OCI-LY7 (cell line): ENCODE measurements around the gene BIK. TPM values are rescaled to one million over a fixed set of nuclear protein-coding genes. Genes with fewer than 3 reads are reported as not detected.
A peak's percentile ranks its signal among the peaks of the same experiment; 100 is the strongest.

Source experiments
- BruUV-seq: library from RNA; stranded (reverse); fragments of 400-500 nt; replicated peaks from 2 replicates; lab custom pipeline; 2021; lab: Mats Ljungman, UMichigan
- CTCF ChIA-PET: fragments of 300-600 bp; sonication (Branson Sonifier 250); formaldehyde crosslinking; loops from one replicate; lab custom pipeline; 2022; ENCODE audit warnings: antibody characterized with exemption; ENCODE audit not compliant: unreplicated experiment; lab: Charles Lee
- POLR2A ChIA-PET: fragments of 300-600 bp; sonication (Branson Sonifier 250); formaldehyde crosslinking; loops from one replicate; lab custom pipeline; 2022; ENCODE audit warnings: antibody characterized with exemption; lab: Charles Lee
- DNase-seq: peaks from one replicate; pipeline ENCODE4 v3.0.0-alpha.2; 2015; ENCODE audit warnings: low spot score
- H2AFZ ChIP-seq: fragments of 200-600 bp; sonication (generic), shearing (Covaris generic); 2 replicates; pipeline ENCODE4 v1.6.1; 2014; ENCODE audit warnings: mild to moderate bottlenecking, antibody characterized with exemption, low read length, moderate library complexity
- H3K27ac ChIP-seq: fragments of 200-600 bp; sonication (generic); 2 replicates; pipeline ENCODE4 v1.5.1; 2014; ENCODE audit warnings: mixed run types, low read depth, mild to moderate bottlenecking, moderate library complexity, low read length, inconsistent platforms; ENCODE audit not compliant: poor library complexity, severe bottlenecking
- H3K36me3 ChIP-seq: fragments of 200-600 bp; sonication (generic); 2 replicates; pipeline ENCODE4 v1.6.1; 2014; ENCODE audit warnings: mild to moderate bottlenecking, antibody characterized with exemption, low read length, moderate library complexity, mixed read lengths; ENCODE audit not compliant: insufficient read depth
- H3K4me1 ChIP-seq: fragments of 200-600 bp; sonication (generic); 2 replicates; pipeline ENCODE4 v1.5.1; 2014; ENCODE audit warnings: mild to moderate bottlenecking, low read length; ENCODE audit not compliant: insufficient read depth, poor library complexity, severe bottlenecking
- H3K4me2 ChIP-seq: fragments of 200-600 bp; sonication (generic); 2 replicates; pipeline ENCODE4 v1.6.1; 2014; ENCODE audit warnings: mild to moderate bottlenecking, low read length
- H3K4me3 ChIP-seq: fragments of 200-600 bp; sonication (generic); 2 replicates; pipeline ENCODE4 v1.5.1; 2014; ENCODE audit warnings: mild to moderate bottlenecking, low read depth, low read length; ENCODE audit not compliant: poor library complexity, severe bottlenecking
- H3K79me2 ChIP-seq: fragments of 200-600 bp; sonication (generic); 2 replicates; pipeline ENCODE4 v1.6.1; 2016; ENCODE audit warnings: low read depth, mild to moderate bottlenecking, low read length, moderate library complexity, mixed read lengths; ENCODE audit not compliant: insufficient read depth
- H3K9me2 ChIP-seq: fragments of 200-600 bp; sonication (generic); 2 replicates; pipeline ENCODE4 v1.6.1; 2016; ENCODE audit warnings: mild to moderate bottlenecking, low read length, mixed read lengths; ENCODE audit not compliant: insufficient read depth
- H3K9me3 ChIP-seq: fragments of 200-600 bp; sonication (generic); 2 replicates; pipeline ENCODE4 v1.6.1; 2014; ENCODE audit warnings: mild to moderate bottlenecking, mixed run types, low read length, mixed read lengths
- H4K20me1 ChIP-seq: fragments of 200-600 bp; sonication (generic); 2 replicates; pipeline ENCODE4 v1.6.1; 2014; ENCODE audit warnings: mild to moderate bottlenecking, antibody characterized with exemption, low read length, moderate library complexity, mixed read lengths; ENCODE audit not compliant: insufficient read depth
- CTCF ChIP-seq: fragments of 200-600 bp; sonication (generic); conservative IDR thresholded peaks from 2 replicates; pipeline ENCODE4 v1.5.1; 2014; ENCODE audit warnings: mild to moderate bottlenecking, antibody characterized with exemption, low read length, moderate library complexity, mixed read lengths
- EZH2phosphoT487 ChIP-seq: fragments of 200-600 bp; sonication (generic); IDR thresholded peaks from 2 replicates; pipeline ENCODE4 v1.6.1; 2018; ENCODE audit warnings: low read depth, borderline replicate concordance, mild to moderate bottlenecking, mixed run types, antibody characterized with exemption, low read length, moderate library complexity, mixed read lengths
- intact Hi-C: fragments of 100-400 bp; cut with micrococcal nuclease; formaldehyde crosslinking; loops from one replicate; pipeline ENCODE4 v1.10.0; 2022; ENCODE audit not compliant: unreplicated experiment
- total RNA-seq, 2 experiments: library from RNA; depleted of rRNA in 1 of 2; stranded (reverse); fragments of >200 nt in 1 of 2; shearing (Covaris generic) in 1 of 2; gene quantifications; 2 replicates each; pipeline ENCODE4 v1.2.3, GENCODE V29; 2014 to 2022

Gene BIK
- total RNA-seq, 2 experiments from 2014 or later: 88.4 to 143 TPM

- intact Hi-C loops: loop anchor here (2.0 to 5.0 kb wide), 2 partner anchors 22 to 232 kb away; partner anchors contain the start of genes ARFGAP3 and BIK
- Histone ChIP-seq H3K36me3 (peaks cover 4% of the 10 kb centered on the region; the same call in 1 of the 2 replicates), H3K79me2 (no peaks in the 10 kb centered on the region), H3K4me1 (peaks cover 21% of the 10 kb centered on the region), H3K9me2 (no peaks in the 10 kb centered on the region), H2AFZ (peak within 1 kb of the TSS; percentile 92), H3K4me2 (peak within 1 kb of the TSS; percentile 85), H3K4me3 (peak within 1 kb of the TSS; percentile 75), H4K20me1 (no peaks in the 10 kb centered on the region), H3K9me3 (no peaks in the 10 kb centered on the region), H3K27ac (peak within 1 kb of the TSS; percentile 48)
- no peak for TF ChIP-seq EZH2phosphoT487
- TF ChIP-seq CTCF: no peak
- ChIA-PET POLR2A (no interaction called here), CTCF (no interaction called here)
- peak; percentile 91 for DNase-seq
- TSS peak; percentile 82 for BruUV-seq
Observed at GRCh38 chr22:43088984-43089717, 21.4 kb upstream of the BIK start, which contains the start of gene TTLL1. TSS of gene TTLL1 (minus strand) at chr22:43089391. CDS start at chr22:43075586, 13,805 bp downstream.

DNA sequence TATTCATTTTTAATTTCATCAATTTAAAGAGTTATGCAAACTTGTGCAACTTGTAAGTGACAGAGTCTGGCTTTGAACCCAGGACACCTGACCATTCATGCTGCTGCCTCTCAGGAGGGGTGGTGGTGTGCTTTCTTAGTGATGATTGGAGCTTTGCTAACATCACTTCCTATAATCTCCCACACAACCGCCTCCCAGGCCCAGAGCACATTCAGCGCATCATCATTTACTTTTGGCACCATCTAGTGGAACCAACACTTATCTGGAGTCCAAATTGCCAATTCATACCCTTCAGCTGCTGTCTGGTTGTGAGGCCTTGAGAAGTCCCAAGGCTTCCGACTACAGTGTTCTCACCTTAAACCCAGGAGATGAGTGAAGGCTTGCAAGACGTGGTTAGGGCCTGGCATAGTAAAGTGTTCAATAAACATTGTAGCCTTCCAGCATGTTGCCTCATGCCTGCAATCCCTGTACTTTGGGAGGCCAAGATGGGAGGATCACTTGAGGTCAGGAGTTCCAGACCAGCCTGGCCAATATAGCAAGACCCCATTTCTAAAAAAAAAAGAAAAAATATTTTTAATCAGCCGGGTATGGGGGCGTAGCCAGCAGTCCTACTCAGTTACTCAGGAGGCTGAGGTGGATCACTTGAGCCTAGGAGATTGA, 20.3 kb upstream of the BIK start:
- ChIA-PET POLR2A (interaction anchor here (0.7 kb wide), 1 partner anchor 358 kb away, joined by 3 read pairs; no protein-coding TSS in a partner anchor), CTCF (interaction anchor here (0.5 kb wide), 1 partner anchor 237 kb away, joined by 3 read pairs; no protein-coding TSS in a partner anchor)
- intact Hi-C loops: loop anchor here (1.0 kb wide), 1 partner anchor 310 kb away; no protein-coding TSS in a partner anchor
- peak overlapping the region; percentile 41 for H3K27ac ChIP-seq
- peak overlapping the region; percentile 24; the same call in 1 of the 2 replicates for H2AFZ ChIP-seq
- no peaks in the 10 kb centered on the region for H4K20me1 ChIP-seq
- no TSS peak for BruUV-seq
- peaks cover 32% of the 10 kb centered on the region for H3K4me1 ChIP-seq
- no peaks in the 10 kb centered on the region for H3K9me3 ChIP-seq
- peaks cover 4% of the 10 kb centered on the region; the same call in 1 of the 2 replicates for H3K36me3 ChIP-seq
- H3K4me3 ChIP-seq: peak overlapping the region; percentile 75
- TF ChIP-seq EZH2phosphoT487 (no peak), CTCF (peak; percentile 81)
- peak; percentile 87 for DNase-seq
- H3K9me2 ChIP-seq: no peaks in the 10 kb centered on the region
- no peaks in the 10 kb centered on the region for H3K79me2 ChIP-seq
- H3K4me2 ChIP-seq: peak overlapping the region; percentile 72
